Psoas muscle (tissue), 8 donors: ENCODE results near the gene COL16A1. TPM values are rescaled to one million over a fixed set of nuclear protein-coding genes. Genes with fewer than 3 reads are reported as not detected.

Experiments used
- ATAC-seq, 4 donors: fragments of 200-7000 bp; cut with Tn5 transposase; one replicate each; pipeline ENCODE4 v1.9.1; 2020; ENCODE audit warnings: moderate library complexity in 3 of 4, mild to moderate bottlenecking in 2 of 4
- DNase-seq, 2 donors: peaks; one replicate each; pipeline ENCODE4 v3.0.0-alpha.2; 2020
- H3K27ac ChIP-seq: fragments of 200-600 bp; one replicate; pipeline ENCODE4 v1.8.0; 2022
- H3K27me3 ChIP-seq, 3 donors: fragments of 200-600 bp in 1 of 3; one replicate each; pipeline versions ENCODE4 v1.6.1 to v1.8.0; 2013 to 2022; ENCODE audit warnings: low read length in 2 of 3, mild to moderate bottlenecking in 2 of 3, moderate library complexity in 1 of 3; ENCODE audit not compliant: insufficient read depth in 3 of 3
- H3K36me3 ChIP-seq, 2 donors: fragments of 200-600 bp in 1 of 2; one replicate each; pipeline versions ENCODE4 v1.6.1 to v1.8.0; 2013 to 2022; ENCODE audit warnings: low read depth in 1 of 2, mild to moderate bottlenecking in 1 of 2, moderate library complexity in 1 of 2; ENCODE audit not compliant: insufficient read depth in 1 of 2
- H3K4me1 ChIP-seq: fragments of 200-600 bp; one replicate; pipeline ENCODE4 v1.8.0; 2022
- H3K4me3 ChIP-seq: fragments of 200-600 bp; one replicate; pipeline ENCODE4 v1.8.0; 2022; ENCODE audit warnings: mild to moderate bottlenecking
- H3K9me3 ChIP-seq: fragments of 200-600 bp; one replicate; pipeline ENCODE4 v1.8.0; 2022
- WGBS, 3 donors: extraction: QIAGEN DNeasy Blood & Tissue Kit; methylation state at CpG; one replicate each; pipeline versions ENCODE4 v1.1.6 to v1.1.7; 2013; 5-methylcytosine and 5-hydroxymethylcytosine counted together
- intact Hi-C, 2 donors: fragments of 100-400 bp; cut with DNase I; formaldehyde crosslinking; loops; one replicate each; pipeline versions ENCODE4 v1.11.0 to v1.14.2; 2022
- polyA plus RNA-seq, 3 donors: library from polyadenylated mRNA; stranded (reverse); fragments of 200-250 nt; gene quantifications; one replicate each; pipeline ENCODE4 v1.2.3, GENCODE V29; 2013
- total RNA-seq, 4 donors: library from RNA; stranded (reverse); fragmentation: NEBNext Ultra II Directional in 2 of 4; extraction: Animal tissue kit (Norgen Biotek cat#: 25700) in 2 of 4; gene quantifications; one replicate each; pipeline versions ENCODE4 v1.2.1 to v1.2.4, GENCODE V29; 2021 to 2023
- TF ChIP-seq, protein P1 (sequence below): fragments of 200-600 bp; IDR thresholded peaks from one replicate; pipeline ENCODE4 v1.8.0; 2022; ENCODE audit warnings: antibody characterized with exemption
- donor health status: healthy with polysubstance abuse.
- donor health status: DM: no; HTN: no; CAD: no; lungs with moderate emphysema.
- donor health status: Bipolar disorder and iron deficiency.
- donor health status: healthy.
- donor health status: DM: yes; HTN: yes; CAD: no.
- donor health status: DM: no; HTN: no; CAD: no.
- donor health status: DM: no; HTN: no; CAD: no.
- donor health status: DM: yes; HTN: yes; CAD: no.

Gene COL16A1
- total and polyA plus RNA-seq, 7 donors, result 2.9 to 14.2 (median 6.1) TPM

DNA sequence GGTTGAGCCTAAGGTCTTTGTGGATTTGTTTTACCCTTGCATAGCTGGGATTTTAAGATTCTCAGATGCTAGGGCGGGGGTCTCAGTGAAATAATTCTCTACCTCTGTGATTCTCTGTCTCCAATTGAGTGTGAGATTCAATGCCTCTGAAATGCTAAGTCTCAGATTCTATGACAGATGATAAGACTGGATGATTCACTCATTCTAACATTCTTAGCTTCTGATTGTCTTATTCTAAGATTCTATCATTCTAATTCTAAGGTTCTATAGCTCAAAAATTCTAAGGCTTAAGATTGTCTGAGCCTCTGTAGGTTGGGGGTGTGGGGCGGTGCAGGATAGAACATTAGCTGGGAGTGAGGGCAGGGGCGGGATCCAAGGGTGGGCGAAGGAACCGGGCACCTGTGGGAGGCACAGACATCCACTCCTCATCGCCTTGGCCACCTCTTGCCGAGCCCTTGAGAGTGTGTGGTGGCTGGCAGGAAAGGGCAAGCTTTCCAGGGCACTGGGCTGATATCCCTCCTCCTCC lies 30.8 kb upstream of the COL16A1 start:
- no peak overlapping the region for H3K27ac ChIP-seq
- H3K4me3 ChIP-seq, result no peak overlapping the region
- no peaks in the 10 kb centered on the region for H3K4me1 ChIP-seq
- TF ChIP-seq, protein P1, sequence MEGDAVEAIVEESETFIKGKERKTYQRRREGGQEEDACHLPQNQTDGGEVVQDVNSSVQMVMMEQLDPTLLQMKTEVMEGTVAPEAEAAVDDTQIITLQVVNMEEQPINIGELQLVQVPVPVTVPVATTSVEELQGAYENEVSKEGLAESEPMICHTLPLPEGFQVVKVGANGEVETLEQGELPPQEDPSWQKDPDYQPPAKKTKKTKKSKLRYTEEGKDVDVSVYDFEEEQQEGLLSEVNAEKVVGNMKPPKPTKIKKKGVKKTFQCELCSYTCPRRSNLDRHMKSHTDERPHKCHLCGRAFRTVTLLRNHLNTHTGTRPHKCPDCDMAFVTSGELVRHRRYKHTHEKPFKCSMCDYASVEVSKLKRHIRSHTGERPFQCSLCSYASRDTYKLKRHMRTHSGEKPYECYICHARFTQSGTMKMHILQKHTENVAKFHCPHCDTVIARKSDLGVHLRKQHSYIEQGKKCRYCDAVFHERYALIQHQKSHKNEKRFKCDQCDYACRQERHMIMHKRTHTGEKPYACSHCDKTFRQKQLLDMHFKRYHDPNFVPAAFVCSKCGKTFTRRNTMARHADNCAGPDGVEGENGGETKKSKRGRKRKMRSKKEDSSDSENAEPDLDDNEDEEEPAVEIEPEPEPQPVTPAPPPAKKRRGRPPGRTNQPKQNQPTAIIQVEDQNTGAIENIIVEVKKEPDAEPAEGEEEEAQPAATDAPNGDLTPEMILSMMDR, result no peak
- no peaks in the 10 kb centered on the region for H3K9me3 ChIP-seq
- DNase-seq (no peak), ATAC-seq (no peak)
- WGBS, 3 donors, result 91 to 95% (median 92%) methylated on average over 7 of the region's 7 CpGs
- peaks cover 0 to 2% (median 0%) of the 10 kb centered on the region in 3 donors for H3K27me3 ChIP-seq
- no peaks in the 10 kb centered on the region for H3K36me3 ChIP-seq
- intact Hi-C loops, result no loop called here

DNA sequence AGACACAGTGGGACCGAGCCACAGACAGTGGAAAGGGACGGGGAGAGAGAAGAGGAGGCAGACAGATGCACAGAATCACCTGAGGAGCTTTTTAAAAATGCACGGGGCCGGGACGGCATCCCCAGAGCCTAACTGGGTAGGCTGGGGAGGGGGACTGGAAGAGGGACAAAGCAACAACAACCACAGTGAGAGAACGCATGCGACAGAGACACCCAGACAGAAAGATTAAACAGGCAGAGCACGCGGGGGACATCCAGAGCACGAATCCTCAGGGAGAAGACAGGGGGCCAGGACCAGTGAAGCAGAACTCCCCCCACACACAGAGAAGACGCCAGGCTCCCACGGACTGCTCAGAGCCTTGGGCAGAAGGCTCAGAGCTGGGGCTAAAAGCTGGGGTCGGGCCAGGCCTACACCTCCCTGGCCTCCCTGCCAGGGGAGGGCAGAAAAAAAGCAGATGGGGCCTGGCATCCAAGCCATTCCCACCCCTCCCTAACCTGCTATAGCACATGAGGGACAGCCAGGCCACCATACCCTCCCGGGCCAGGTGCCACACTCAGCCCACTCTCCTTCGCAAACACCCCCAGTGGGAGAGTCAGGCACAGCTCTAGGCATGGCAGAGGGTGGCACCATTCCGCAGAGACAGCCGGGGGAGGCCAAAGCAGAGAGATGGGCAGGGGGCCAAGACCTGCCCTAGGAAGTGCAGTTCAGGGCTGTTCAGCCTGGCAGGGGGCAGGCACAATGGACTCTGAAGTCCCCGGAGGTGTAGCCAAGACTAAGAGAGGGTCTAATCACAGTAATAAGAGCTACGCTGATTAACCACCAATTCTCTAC lies 29.8 kb upstream of the COL16A1 start:
- no peak overlapping the region for H3K27ac ChIP-seq
- TF ChIP-seq, protein P1, result no peak
- H3K4me3 ChIP-seq, result no peak overlapping the region
- no peaks in the 10 kb centered on the region for H3K4me1 ChIP-seq
- H3K9me3 ChIP-seq, result no peaks in the 10 kb centered on the region
- DNase-seq, result no peak
- H3K27me3 ChIP-seq, result no peaks in the 10 kb centered on the region
- no peak for ATAC-seq
- no peaks in the 10 kb centered on the region for H3K36me3 ChIP-seq
- intact Hi-C loops, result no loop called here
- 79 to 81% (median 80%) methylated on average over 19 of the region's 19 CpGs for WGBS, 3 donors

DNA sequence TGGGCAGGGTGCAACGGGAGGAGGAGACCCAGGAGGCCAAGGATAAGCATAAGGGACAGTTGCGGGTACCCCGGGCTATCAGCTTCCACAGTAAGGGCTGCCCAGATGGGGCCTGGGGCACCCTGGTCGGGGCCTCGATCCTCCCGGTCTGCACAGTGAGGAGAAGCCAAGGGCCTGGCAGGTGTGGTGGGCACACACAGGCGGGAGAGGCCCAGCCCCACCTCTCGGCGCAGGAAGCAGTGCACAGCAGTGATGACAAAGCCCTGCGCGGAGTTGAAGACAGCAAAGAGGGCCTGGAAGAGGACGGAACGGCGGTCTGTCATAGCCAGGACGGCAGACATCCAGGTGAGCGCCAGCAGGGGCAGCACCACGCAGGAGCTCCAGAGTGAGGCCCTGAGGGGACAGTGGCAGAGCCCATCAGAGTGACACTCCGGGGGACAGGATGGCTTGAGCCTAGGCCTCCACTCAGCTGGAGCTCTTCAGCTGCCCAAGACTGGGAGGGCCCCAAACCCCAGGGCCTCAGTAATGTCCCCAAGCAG lies 29.0 kb upstream of the COL16A1 start:
- no peak for ATAC-seq
- intact Hi-C loops, result no loop called here
- H3K36me3 ChIP-seq, result no peaks in the 10 kb centered on the region
- no peaks in the 10 kb centered on the region for H3K27me3 ChIP-seq
- DNase-seq, result no peak
- WGBS, 3 donors, result 82 to 94% (median 88%) methylated on average over 16 to 18 of the region's 18 CpGs
- no peaks in the 10 kb centered on the region for H3K4me1 ChIP-seq
- H3K27ac ChIP-seq, result no peak overlapping the region
- no peaks in the 10 kb centered on the region for H3K9me3 ChIP-seq
- no peak overlapping the region for H3K4me3 ChIP-seq
- TF ChIP-seq, protein P1, result no peak

DNA sequence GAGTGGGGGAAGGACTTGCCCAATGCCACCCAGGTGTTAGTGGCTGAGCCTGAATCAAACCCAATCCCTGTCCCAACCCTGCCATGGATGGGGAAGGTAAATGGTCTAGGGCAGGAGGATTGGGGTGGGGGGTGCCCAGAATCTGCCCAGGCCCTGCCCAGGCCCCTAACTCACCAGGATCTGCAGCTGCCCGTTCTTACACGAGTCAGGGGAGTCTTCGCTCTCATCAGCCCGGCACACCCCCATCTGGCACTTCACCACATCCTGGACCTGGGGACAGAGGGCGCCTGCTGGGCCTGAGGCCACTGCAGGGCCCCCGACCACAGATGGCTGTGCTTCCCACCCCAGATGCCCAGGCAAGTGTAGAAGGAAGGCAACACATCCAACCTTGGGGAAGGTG lies 28.5 kb upstream of the COL16A1 start:
- H3K4me3 ChIP-seq, result no peak overlapping the region
- no peaks in the 10 kb centered on the region for H3K36me3 ChIP-seq
- no peaks in the 10 kb centered on the region for H3K4me1 ChIP-seq
- intact Hi-C loops, result no loop called here
- 79 to 90% (median 79%) methylated on average over 6 of the region's 6 CpGs for WGBS, 3 donors
- TF ChIP-seq, protein P1, result no peak
- H3K9me3 ChIP-seq, result no peaks in the 10 kb centered on the region
- ATAC-seq, result no peak
- no peak for DNase-seq
- H3K27me3 ChIP-seq, result no peaks in the 10 kb centered on the region
- no peak overlapping the region for H3K27ac ChIP-seq
